Measurements from ENCODE around the gene XPOT.

The XPOT gene

DNA sequence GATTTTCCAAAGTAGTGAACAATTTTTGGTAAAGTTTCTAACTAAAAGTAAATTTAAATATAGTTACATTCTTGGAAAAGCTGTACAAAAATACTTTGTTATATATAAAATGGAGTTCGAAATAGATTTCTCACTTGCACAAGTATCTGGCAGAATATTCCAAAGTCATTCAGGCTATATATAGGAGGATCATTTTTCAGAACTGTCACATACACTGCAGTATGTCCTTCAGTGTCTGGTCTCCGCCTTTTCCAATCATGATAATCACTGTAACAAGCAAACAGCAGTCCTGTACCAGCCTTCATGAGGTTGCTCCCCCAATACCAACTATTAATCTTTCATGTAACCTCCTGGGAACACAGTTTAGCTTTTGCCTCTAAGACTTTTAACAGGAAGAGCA lies 66.3 kb downstream of the XPOT start:
- no peak for FAIRE-seq

DNA sequence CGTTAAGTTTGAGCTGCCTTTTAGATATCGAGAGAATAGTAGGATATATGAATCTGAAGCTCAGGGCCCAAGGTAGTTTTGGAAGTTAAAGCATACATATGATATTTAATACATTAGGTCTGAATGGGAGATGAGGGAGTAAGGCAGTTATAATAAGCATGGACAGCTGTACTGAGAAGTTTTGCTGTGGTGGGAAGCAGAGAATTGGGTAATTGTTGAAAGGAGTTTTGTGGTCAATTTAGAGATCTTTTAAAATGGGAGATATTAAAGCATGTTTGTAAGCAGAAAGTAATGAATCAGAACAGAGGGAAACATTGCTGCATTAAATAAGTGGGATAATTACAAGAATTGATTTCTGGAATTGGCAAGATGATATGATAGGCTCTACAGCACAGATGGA lies 69.0 kb downstream of the XPOT start:
- no peak for FAIRE-seq

DNA sequence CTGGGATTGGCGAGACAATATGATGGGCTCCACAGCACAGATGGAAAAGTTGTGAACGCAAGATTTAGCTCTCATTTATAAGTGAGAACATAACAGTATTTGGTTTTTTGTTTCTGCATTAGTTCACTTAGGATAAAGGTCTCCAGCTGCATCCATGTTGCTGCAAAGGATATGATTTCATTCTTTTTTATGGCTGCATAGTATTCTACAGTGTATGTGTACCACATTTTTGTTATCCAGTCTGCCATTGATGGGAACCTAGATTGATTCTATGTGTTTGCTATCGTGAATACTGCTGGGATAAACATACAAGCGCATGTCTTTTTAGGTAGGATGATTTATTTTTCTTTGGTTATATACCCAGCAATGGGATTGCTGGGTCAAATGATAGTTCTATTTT lies 71.3 kb downstream of the XPOT start:
- no peak for FAIRE-seq

DNA sequence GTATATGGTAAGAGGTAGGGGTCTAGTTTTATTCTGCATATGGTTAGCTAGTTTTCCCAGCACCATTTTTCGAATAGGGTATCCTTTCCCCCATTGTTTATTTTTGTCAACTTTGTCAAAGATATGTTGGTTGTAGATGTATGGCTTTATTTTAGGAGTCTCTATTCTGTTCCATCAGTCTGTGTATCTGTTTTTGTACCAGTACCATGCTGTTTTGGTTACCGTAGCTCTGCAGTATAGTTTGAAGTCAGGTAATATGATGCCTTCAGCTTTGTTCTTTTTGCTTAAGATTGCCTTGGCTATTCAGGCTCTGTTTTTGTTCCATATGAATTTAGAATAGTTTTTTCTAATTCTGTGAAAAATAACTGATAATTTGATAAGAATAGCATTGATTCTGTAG lies 72.7 kb downstream of the XPOT start:
- FAIRE-seq, result no peak

DNA sequence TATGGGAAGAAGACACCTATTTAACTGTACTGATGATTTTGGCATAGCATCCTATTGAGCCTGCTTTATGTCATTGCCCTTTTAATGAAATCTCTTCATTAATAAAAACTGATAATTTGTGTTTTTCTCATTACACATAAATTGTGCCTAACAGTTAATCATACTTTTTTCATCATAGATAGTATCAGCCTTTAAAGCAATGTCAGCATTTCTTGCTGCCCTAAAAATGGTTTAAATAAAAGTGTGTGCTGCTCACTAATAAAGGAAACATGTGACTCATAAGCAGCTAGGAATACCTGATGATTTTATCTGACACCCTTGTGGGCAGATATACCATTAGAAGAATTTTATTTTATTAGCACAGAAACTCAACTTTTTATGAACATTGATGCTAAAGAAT lies 74.5 kb downstream of the XPOT start:
- FAIRE-seq, result no peak

DNA sequence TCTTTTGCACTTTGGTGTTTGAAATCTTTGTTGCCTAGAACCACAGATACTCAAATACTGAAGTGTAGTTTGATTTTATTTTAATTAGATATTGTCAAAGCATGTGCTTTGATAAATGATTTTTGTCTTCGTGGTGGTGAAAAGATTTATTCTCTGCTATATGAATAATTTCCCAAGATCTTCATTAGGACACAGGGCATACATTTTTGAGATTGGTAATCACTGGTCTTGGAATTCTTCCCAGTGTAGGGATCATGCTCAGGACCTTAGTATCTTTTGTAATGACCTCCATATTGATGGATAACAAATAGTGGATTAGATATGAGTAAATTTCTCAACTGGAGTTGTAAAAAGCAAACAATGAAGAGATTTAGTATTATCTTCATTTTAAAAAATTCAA lies 76.0 kb downstream of the XPOT start:
- no peak for FAIRE-seq

DNA sequence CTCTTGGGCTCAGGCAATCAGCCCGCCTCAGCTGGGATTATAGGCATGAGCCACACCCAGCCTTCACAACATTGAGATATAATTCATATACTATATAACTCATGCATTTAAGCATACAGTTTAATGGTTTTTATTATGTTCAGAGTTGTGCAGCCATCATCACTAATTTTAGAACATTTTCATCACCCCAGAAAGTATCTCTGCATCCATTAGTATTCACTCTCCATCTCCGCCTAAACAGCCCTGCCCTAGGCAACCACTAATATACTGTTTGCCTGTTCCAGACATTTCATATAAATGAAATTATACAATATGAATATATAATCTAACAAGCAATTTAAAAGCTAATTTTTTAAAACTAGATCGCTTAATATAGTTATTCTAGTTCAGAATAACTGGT lies 82.5 kb downstream of the XPOT start:
- FAIRE-seq, result no peak

DNA sequence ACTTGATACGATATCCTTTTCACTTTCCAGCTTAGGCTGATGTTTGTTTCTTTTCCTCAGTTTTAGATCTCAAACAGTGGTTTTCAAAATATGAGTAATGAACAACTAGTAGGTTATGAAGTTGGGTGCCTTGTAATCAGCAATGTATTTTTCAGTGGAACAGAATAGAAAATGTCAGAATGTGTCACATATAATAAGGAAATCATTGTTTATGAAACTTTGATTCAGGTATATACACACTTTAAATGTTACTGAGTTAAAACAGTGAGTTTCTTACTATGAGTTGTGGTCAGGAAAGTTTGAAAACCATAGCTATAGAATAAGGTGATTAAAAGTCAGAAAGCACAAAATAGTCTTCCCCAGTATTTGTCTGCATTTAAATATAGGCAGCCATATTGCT lies 87.5 kb downstream of the XPOT start:
- no peak for FAIRE-seq

DNA sequence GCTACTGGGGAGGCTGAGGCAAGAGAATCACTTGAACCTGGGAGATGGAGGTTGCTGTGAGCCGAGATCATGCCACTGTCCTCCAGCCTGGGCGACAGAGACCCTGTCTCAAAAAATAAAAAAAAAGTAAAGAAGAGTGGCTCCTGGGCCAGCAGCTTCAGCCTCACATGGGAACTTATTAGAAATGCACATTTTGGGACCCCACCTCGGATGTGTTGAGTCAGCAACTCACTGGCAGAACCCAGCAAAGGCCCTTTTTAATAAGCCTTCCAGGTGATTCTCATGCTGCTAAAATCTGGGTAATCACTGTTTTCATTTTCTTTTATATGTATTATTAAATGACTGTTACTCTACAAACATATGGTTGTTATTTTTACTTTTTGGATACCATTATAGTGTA lies 89.3 kb downstream of the XPOT start:
- no peak for FAIRE-seq

DNA sequence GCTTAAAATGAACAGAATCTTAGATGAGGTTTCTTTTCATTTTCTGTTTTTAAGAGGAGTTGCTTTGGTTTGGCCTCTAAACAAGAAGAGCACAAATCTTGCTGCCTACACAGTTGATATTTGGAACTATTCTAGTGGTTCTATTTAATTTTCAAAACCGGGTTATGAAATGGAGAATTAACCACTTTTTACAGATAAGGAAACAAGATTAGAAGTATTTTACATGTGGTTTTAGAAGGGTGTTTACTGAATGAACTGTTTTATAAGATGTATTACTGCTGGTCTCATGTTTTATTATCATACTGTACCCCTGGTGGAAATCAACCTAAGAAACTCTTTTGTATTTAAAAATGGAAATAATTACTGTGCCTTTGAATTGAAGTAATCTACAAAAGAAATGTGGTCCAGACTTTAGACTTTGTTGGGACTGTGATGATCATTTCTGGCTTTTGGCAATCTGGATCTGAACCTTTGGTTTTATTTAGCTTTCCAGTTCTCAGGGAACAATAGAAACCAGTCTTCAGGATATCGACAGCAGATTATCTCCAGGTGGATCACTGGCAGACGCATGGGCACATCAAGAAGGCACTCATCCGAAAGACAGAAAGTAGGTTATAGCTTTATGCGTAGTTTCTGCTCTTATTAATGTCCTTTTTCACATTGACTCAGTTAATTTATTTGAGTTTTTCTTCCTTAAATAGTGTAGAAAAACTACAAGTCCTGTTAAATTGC lies 91.0 kb downstream of the XPOT start:
- no peak for FAIRE-seq

DNA sequence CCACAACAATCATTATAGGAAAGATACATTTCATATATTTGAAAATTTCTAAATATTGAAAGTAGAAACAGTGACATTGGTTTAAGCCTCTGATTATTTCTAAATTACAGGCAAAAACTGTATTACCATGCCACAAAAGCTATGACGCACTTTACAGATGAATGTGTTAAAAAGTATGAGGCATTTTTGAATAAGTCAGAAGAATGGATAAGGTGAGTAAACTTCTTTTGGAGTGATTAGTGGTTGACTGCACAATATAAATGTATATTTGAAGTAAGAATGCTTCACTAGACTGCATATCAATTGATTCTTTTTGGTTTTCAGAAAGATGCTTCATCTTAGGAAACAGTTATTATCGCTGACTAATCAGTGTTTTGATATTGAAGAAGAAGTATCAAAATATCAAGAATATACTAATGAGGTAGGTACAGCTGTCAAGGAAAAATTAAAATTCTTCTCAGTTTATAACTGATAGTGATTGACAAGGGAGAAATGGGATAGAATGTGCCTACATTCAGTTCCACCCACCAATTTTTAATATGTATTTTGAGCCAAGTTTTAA lies 92.7 kb downstream of the XPOT start:
- FAIRE-seq, result no peak

DNA sequence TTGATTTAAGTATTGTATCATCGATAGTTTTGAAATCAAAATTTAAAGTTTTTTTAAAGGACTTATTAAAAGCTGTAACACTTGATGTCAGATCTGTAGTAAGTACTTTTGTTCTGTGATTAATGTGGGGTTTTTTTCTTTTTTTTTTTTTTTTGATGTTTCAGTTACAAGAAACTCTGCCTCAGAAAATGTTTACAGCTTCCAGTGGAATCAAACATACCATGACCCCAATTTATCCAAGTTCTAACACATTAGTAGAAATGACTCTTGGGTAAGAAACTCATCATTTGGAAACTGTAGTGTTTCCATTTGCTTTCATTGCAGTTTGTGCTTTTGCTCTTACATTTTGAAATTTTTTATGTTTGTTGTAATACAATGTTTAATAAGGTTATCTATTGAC lies 93.3 kb downstream of the XPOT start:
- FAIRE-seq, result no peak

DNA sequence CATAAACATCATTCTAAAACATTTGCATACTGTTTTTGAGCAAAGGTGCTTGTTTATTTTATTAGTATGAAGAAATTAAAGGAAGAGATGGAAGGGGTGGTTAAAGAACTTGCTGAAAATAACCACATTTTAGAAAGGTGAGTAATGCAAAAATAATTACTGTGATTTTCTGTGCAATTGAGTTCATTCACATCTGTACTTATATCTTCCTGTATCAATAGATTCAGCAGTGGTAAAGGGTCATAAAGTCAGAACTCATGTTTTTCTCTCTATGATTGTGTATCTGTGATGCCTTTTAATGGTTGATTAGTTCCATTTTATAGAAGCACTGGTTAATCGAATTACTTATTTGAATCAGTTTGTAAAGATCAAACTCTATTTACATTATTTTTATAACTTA lies 93.7 kb downstream of the XPOT start:
- no peak for FAIRE-seq

DNA sequence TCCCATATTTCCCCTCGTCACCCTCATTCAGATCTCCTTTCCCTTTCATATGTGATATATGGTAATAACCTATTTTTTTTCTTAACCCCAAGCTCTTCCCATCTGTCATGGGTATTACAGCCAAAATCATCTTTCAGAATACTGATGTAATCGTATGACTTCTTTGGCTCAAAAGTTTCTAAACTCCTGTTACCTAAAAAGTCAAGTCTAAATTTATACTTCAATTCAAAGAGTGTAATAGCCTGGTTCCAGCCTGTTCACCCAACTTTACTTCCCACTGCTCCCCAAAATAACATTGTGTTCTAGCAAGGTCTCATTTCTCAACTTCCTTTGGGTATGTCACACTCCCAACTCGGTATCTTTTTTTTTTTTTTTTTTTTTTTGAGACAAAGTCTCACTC lies 96.2 kb downstream of the XPOT start:
- FAIRE-seq, result no peak
